GM21723 (cell line): ENCODE measurements around the gene DGKD.
A peak's percentile ranks its signal among the peaks of the same experiment; 100 is the strongest.

ENCODE experiments used
- ATAC-seq: cut with Tn5 transposase; IDR thresholded peaks from one replicate; pipeline ENCODE4 v1.9.1; 2021; ENCODE audit warnings: mild to moderate bottlenecking, moderate library complexity; ENCODE audit not compliant: unreplicated experiment

DGKD gene

GRCh38 chr2:233408366-233409285 is 54.3 kb downstream of the DGKD start:
- ATAC-seq = no peak

- no peak for ATAC-seq
Observed at GRCh38 chr2:233409286-233409991, 55.1 kb downstream of the DGKD start.

GRCh38 chr2:233410196-233410760 is 56.0 kb downstream of the DGKD start:
- ATAC-seq = no peak

GRCh38 chr2:233411162-233411561 is 56.9 kb downstream of the DGKD start:
- ATAC-seq = no peak

- no peak for ATAC-seq
Observed at GRCh38 chr2:233412405-233412804, 58.1 kb downstream of the DGKD start.

- no peak for ATAC-seq
Observed at GRCh38 chr2:233413046-233413445, 58.8 kb downstream of the DGKD start.

GRCh38 chr2:233413559-233414272 is 59.4 kb downstream of the DGKD start:
- no peak for ATAC-seq

- no peak for ATAC-seq
Observed at GRCh38 chr2:233414273-233414654, 60.0 kb downstream of the DGKD start.

GRCh38 chr2:233414777-233415570 is 60.7 kb downstream of the DGKD start:
- ATAC-seq = no peak

GRCh38 chr2:233416199-233416598 is 61.9 kb downstream of the DGKD start:
- no peak for ATAC-seq

- no peak for ATAC-seq
Observed at GRCh38 chr2:233416706-233417105, 62.4 kb downstream of the DGKD start.

- ATAC-seq = no peak
Observed at GRCh38 chr2:233417282-233417681, 63.0 kb downstream of the DGKD start.

- ATAC-seq = no peak
Observed at GRCh38 chr2:233418052-233418760, 63.9 kb downstream of the DGKD start.

GRCh38 chr2:233418761-233419546 is 64.7 kb downstream of the DGKD start:
- ATAC-seq = peak; percentile 45

GRCh38 chr2:233419602-233420391 is 65.5 kb downstream of the DGKD start:
- ATAC-seq = peak; percentile 29

GRCh38 chr2:233421091-233421816 is 67.0 kb downstream of the DGKD start:
- ATAC-seq = no peak

GRCh38 chr2:233422050-233422639 is 67.9 kb downstream of the DGKD start:
- ATAC-seq = peak; percentile 57
